HEK293 (cell line): ENCODE results near the gene EPHX1.

Experiments
- BCL11B ChIP-seq: fragments of 450-650 bp; formaldehyde crosslinking; IDR thresholded peaks from 2 replicates; pipeline ENCODE4 v1.5.1; 2016; ENCODE audit warnings: low read depth, missing biosample characterization, missing genetic modification characterization
- GLI4 ChIP-seq: fragments of 450-650 bp; formaldehyde crosslinking; IDR thresholded peaks from 2 replicates; pipeline ENCODE4 v1.5.1; 2016; ENCODE audit warnings: missing biosample characterization, missing genetic modification characterization
- KLF16 ChIP-seq: fragments of 450-650 bp; formaldehyde crosslinking; IDR thresholded peaks from 2 replicates; pipeline ENCODE4 v1.5.1; 2017; ENCODE audit warnings: missing biosample characterization, missing genetic modification characterization
- KLF9 ChIP-seq: fragments of 450-650 bp; formaldehyde crosslinking; IDR thresholded peaks from 2 replicates; pipeline ENCODE4 v1.5.1; 2016; ENCODE audit warnings: missing biosample characterization, missing genetic modification characterization, low read depth
- OSR2 ChIP-seq: fragments of 450-650 bp; formaldehyde crosslinking; IDR thresholded peaks from 2 replicates; pipeline ENCODE4 v1.5.1; 2016; ENCODE audit warnings: missing biosample characterization, missing genetic modification characterization
- SCRT1 ChIP-seq: fragments of 450-650 bp; formaldehyde crosslinking; IDR thresholded peaks from 2 replicates; pipeline ENCODE4 v1.5.1; 2016; ENCODE audit warnings: missing biosample characterization, missing genetic modification characterization, borderline replicate concordance
- SP2 ChIP-seq: fragments of 450-650 bp; formaldehyde crosslinking; IDR thresholded peaks from 2 replicates; pipeline ENCODE4 v1.5.1; 2016; ENCODE audit warnings: missing biosample characterization, missing genetic modification characterization
- SP7 ChIP-seq: fragments of 450-650 bp; formaldehyde crosslinking; IDR thresholded peaks from 2 replicates; pipeline ENCODE4 v1.5.1; 2016; ENCODE audit warnings: missing biosample characterization, missing genetic modification characterization
- ZBTB7A ChIP-seq: fragments of 450-650 bp; formaldehyde crosslinking; IDR thresholded peaks from 2 replicates; pipeline ENCODE4 v1.5.1; 2016; ENCODE audit warnings: low read depth, missing biosample characterization, missing genetic modification characterization
- ZBTB8A ChIP-seq: fragments of 450-650 bp; formaldehyde crosslinking; IDR thresholded peaks from 2 replicates; pipeline ENCODE4 v1.5.1; 2016; ENCODE audit warnings: missing biosample characterization, missing genetic modification characterization
- ZNF175 ChIP-seq: fragments of 450-650 bp; formaldehyde crosslinking; IDR thresholded peaks from 2 replicates; pipeline ENCODE4 v1.5.1; 2016; ENCODE audit warnings: missing biosample characterization, missing genetic modification characterization
- ZNF2 ChIP-seq: fragments of 450-650 bp; formaldehyde crosslinking; IDR thresholded peaks from 2 replicates; pipeline ENCODE4 v1.5.1; 2016; ENCODE audit warnings: missing biosample characterization, missing genetic modification characterization
- ZNF24 ChIP-seq: fragments of 450-650 bp; formaldehyde crosslinking; IDR thresholded peaks from 2 replicates; pipeline ENCODE4 v1.5.1; 2016; ENCODE audit warnings: missing biosample characterization, missing genetic modification characterization
- ZNF324 ChIP-seq: fragments of 450-650 bp; formaldehyde crosslinking; IDR thresholded peaks from 2 replicates; pipeline ENCODE4 v1.5.1; 2016; ENCODE audit warnings: missing biosample characterization, missing genetic modification characterization
- ZNF335 ChIP-seq: fragments of 450-650 bp; formaldehyde crosslinking; conservative IDR thresholded peaks from 2 replicates; pipeline ENCODE4 v1.5.1; 2016; ENCODE audit warnings: missing biosample characterization, missing genetic modification characterization
- ZNF37A ChIP-seq: fragments of 450-650 bp; IDR thresholded peaks from 2 replicates; pipeline ENCODE4 v1.5.1; 2018; ENCODE audit warnings: missing biosample characterization, missing genetic modification characterization
- ZNF473 ChIP-seq: fragments of 450-650 bp; formaldehyde crosslinking; IDR thresholded peaks from 2 replicates; pipeline ENCODE4 v1.5.1; 2017; ENCODE audit warnings: missing biosample characterization, missing genetic modification characterization
- ZNF513 ChIP-seq: fragments of 450-650 bp; IDR thresholded peaks from 2 replicates; pipeline ENCODE4 v1.5.1; 2018; ENCODE audit warnings: missing biosample characterization, missing genetic modification characterization
- ZNF549 ChIP-seq: fragments of 450-650 bp; IDR thresholded peaks from 2 replicates; pipeline ENCODE4 v1.5.1; 2018; ENCODE audit warnings: missing biosample characterization, missing genetic modification characterization, mild to moderate bottlenecking, inconsistent platforms, moderate library complexity
- ZNF658 ChIP-seq: fragments of 450-650 bp; formaldehyde crosslinking; IDR thresholded peaks from 2 replicates; pipeline ENCODE4; 2016; ENCODE audit warnings: missing biosample characterization, missing genetic modification characterization
- ZNF776 ChIP-seq: fragments of 450-650 bp; formaldehyde crosslinking; IDR thresholded peaks from 2 replicates; pipeline ENCODE4 v1.5.0; 2017; ENCODE audit warnings: missing biosample characterization, missing genetic modification characterization, borderline replicate concordance
- ZNF785 ChIP-seq: fragments of 450-650 bp; formaldehyde crosslinking; IDR thresholded peaks from 2 replicates; pipeline ENCODE4 v1.5.1; 2016; ENCODE audit warnings: missing biosample characterization, missing genetic modification characterization
- ZNF837 ChIP-seq: fragments of 450-650 bp; formaldehyde crosslinking; IDR thresholded peaks from 2 replicates; pipeline ENCODE4 v1.5.1; 2016; ENCODE audit warnings: missing biosample characterization, missing genetic modification characterization
- ZSCAN16 ChIP-seq: fragments of 450-650 bp; formaldehyde crosslinking; IDR thresholded peaks from 2 replicates; pipeline ENCODE4 v1.5.1; 2016; ENCODE audit warnings: missing biosample characterization, missing genetic modification characterization
- ZSCAN30 ChIP-seq: fragments of 450-650 bp; IDR thresholded peaks from 2 replicates; pipeline ENCODE4 v1.5.1; 2018; ENCODE audit warnings: missing biosample characterization, mild to moderate bottlenecking, missing genetic modification characterization, moderate library complexity
- TF ChIP-seq, protein P1 (sequence below): fragments of 450-650 bp; formaldehyde crosslinking; IDR thresholded peaks from 2 replicates; pipeline ENCODE4 v1.5.1; 2016; ENCODE audit warnings: missing biosample characterization, missing genetic modification characterization
- TF ChIP-seq, protein P2 (sequence below): fragments of 450-650 bp; formaldehyde crosslinking; IDR thresholded peaks from 2 replicates; pipeline ENCODE4 v1.5.1; 2017; ENCODE audit warnings: missing biosample characterization, missing genetic modification characterization
- TF ChIP-seq, protein P3 (sequence below): fragments of 450-650 bp; formaldehyde crosslinking; IDR thresholded peaks from 2 replicates; pipeline ENCODE4 v1.5.1; 2016; ENCODE audit warnings: missing biosample characterization, missing genetic modification characterization
- TF ChIP-seq, protein P4 (sequence below): fragments of 450-650 bp; formaldehyde crosslinking; IDR thresholded peaks from 2 replicates; pipeline ENCODE4 v1.5.1; 2016; ENCODE audit warnings: missing biosample characterization, missing genetic modification characterization

EPHX1 gene

GRCh38 chr1:225809842-225810578, at the start of gene EPHX1 (continued):
- no peak for TF ChIP-seq ZNF513
- 0 out of 2 replicates have a peak, but pooled peaks have one; percentile 30 for TF ChIP-seq ZNF324
- peak; percentile 83 for TF ChIP-seq SP2 (tag by site-specific recombination)
- TF ChIP-seq ZNF2 (tag by site-specific recombination): no peak
- TF ChIP-seq SCRT1 (tag by site-specific recombination): no peak
- no peak for TF ChIP-seq ZNF175
- peak; percentile 87 for TF ChIP-seq KLF16 (tag by site-specific recombination)
- no peak for TF ChIP-seq ZNF24 (tag by site-specific recombination)
- TF ChIP-seq ZBTB7A (tag by site-specific recombination): no peak
- TF ChIP-seq, protein P1, sequence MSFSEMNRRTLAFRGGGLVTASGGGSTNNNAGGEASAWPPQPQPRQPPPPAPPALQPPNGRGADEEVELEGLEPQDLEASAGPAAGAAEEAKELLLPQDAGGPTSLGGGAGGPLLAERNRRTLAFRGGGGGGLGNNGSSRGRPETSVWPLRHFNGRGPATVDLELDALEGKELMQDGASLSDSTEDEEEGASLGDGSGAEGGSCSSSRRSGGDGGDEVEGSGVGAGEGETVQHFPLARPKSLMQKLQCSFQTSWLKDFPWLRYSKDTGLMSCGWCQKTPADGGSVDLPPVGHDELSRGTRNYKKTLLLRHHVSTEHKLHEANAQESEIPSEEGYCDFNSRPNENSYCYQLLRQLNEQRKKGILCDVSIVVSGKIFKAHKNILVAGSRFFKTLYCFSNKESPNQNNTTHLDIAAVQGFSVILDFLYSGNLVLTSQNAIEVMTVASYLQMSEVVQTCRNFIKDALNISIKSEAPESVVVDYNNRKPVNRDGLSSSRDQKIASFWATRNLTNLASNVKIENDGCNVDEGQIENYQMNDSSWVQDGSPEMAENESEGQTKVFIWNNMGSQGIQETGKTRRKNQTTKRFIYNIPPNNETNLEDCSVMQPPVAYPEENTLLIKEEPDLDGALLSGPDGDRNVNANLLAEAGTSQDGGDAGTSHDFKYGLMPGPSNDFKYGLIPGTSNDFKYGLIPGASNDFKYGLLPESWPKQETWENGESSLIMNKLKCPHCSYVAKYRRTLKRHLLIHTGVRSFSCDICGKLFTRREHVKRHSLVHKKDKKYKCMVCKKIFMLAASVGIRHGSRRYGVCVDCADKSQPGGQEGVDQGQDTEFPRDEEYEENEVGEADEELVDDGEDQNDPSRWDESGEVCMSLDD: no peak
- TF ChIP-seq BCL11B: no peak; the same call in 1 of the 2 replicates
- no peak for TF ChIP-seq KLF9 (tag by site-specific recombination)
- no peak for TF ChIP-seq ZNF776 (tag by site-specific recombination)
- no peak for TF ChIP-seq ZNF837 (tag by site-specific recombination)
- no peak for TF ChIP-seq ZNF473 (tag by site-specific recombination)
- peak; percentile 89; the same call in 1 of the 2 replicates for TF ChIP-seq GLI4
- no peak for TF ChIP-seq OSR2 (tag by site-specific recombination)
- TF ChIP-seq ZNF549: no peak
- TF ChIP-seq ZNF335 (tag by site-specific recombination): peak; percentile 89
- TF ChIP-seq SP7 (tag by site-specific recombination): peak; percentile 43
- TF ChIP-seq ZSCAN30 (tag by site-specific recombination): peak; percentile 75; the same call in 1 of the 2 replicates
- TF ChIP-seq ZSCAN16 (tag by site-specific recombination): peak; percentile 82
- TF ChIP-seq ZNF37A: no peak
- TF ChIP-seq ZBTB8A: peak; percentile 100
- TF ChIP-seq ZNF658 (tag by site-specific recombination): no peak
- TF ChIP-seq, protein P2, sequence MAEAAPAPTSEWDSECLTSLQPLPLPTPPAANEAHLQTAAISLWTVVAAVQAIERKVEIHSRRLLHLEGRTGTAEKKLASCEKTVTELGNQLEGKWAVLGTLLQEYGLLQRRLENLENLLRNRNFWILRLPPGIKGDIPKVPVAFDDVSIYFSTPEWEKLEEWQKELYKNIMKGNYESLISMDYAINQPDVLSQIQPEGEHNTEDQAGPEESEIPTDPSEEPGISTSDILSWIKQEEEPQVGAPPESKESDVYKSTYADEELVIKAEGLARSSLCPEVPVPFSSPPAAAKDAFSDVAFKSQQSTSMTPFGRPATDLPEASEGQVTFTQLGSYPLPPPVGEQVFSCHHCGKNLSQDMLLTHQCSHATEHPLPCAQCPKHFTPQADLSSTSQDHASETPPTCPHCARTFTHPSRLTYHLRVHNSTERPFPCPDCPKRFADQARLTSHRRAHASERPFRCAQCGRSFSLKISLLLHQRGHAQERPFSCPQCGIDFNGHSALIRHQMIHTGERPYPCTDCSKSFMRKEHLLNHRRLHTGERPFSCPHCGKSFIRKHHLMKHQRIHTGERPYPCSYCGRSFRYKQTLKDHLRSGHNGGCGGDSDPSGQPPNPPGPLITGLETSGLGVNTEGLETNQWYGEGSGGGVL (tag by site-specific recombination): no peak
- TF ChIP-seq, protein P3, sequence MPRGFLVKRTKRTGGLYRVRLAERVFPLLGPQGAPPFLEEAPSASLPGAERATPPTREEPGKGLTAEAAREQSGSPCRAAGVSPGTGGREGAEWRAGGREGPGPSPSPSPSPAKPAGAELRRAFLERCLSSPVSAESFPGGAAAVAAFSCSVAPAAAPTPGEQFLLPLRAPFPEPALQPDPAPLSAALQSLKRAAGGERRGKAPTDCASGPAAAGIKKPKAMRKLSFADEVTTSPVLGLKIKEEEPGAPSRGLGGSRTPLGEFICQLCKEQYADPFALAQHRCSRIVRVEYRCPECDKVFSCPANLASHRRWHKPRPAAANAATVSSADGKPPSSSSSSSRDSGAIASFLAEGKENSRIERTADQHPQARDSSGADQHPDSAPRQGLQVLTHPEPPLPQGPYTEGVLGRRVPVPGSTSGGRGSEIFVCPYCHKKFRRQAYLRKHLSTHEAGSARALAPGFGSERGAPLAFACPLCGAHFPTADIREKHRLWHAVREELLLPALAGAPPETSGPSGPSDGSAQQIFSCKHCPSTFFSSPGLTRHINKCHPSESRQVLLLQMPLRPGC (tag by site-specific recombination): no peak
- 0 out of 2 replicates have a peak, but pooled peaks have one; percentile 57 for TF ChIP-seq ZNF785 (tag by site-specific recombination)
- TF ChIP-seq, protein P4, sequence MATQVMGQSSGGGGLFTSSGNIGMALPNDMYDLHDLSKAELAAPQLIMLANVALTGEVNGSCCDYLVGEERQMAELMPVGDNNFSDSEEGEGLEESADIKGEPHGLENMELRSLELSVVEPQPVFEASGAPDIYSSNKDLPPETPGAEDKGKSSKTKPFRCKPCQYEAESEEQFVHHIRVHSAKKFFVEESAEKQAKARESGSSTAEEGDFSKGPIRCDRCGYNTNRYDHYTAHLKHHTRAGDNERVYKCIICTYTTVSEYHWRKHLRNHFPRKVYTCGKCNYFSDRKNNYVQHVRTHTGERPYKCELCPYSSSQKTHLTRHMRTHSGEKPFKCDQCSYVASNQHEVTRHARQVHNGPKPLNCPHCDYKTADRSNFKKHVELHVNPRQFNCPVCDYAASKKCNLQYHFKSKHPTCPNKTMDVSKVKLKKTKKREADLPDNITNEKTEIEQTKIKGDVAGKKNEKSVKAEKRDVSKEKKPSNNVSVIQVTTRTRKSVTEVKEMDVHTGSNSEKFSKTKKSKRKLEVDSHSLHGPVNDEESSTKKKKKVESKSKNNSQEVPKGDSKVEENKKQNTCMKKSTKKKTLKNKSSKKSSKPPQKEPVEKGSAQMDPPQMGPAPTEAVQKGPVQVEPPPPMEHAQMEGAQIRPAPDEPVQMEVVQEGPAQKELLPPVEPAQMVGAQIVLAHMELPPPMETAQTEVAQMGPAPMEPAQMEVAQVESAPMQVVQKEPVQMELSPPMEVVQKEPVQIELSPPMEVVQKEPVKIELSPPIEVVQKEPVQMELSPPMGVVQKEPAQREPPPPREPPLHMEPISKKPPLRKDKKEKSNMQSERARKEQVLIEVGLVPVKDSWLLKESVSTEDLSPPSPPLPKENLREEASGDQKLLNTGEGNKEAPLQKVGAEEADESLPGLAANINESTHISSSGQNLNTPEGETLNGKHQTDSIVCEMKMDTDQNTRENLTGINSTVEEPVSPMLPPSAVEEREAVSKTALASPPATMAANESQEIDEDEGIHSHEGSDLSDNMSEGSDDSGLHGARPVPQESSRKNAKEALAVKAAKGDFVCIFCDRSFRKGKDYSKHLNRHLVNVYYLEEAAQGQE (tag by site-specific recombination): peak; percentile 27
